ENCODE measurements around the gene TCFL5. TPM values are rescaled to one million over a fixed set of nuclear protein-coding genes. Genes with fewer than 3 reads are reported as not detected.

TCFL5 gene
- total and polyA plus RNA-seq, 10 of the 15 experiments (the other 5 are each of a cell fraction or from before 2014, with no cell fraction given): 0.48 to 8.1 (median 3.8) TPM

DNA sequence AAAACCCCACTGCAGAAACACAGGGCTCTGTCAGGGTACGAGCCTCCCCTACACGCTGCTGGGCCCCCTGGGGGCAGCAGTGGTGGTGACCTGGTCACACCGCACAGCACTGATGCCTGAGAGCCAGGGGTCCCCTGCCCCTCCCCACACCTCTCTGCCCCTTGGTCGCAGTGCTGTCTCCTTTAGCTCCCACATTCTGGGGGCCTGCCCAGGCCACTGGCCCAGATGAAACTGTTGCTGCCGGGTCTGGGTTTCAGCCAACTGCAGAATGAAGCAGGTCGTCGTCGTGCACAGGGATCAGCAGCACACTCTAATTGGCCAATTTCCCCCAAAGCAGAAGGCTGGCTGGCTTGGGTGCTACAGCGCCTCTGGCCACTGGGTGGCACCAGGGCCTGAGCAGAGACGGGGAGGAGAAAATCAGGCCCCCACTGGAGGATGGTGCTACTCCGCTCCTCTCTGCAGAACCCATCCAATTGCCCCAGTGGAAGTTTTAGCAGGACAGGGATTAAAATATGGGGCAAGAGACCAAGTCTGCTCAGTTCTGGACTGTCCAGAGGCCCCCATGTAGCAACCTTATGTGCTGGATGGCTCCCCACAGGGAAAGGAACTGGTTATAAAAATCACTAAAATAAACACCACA is 38.5 kb upstream of the TCFL5 start (continued):
- TF ChIP-seq ZNF207 (IDR thresholded peaks at IDR 0.05; ENCODE audit: borderline replicate concordance) (0 out of 2 replicates have a peak, but pooled peaks have one; percentile 39), SMARCA5 (IDR thresholded peaks at IDR 0.05) (0 out of 2 replicates have a peak, but pooled peaks have one; percentile 50), PAX5 (IDR thresholded peaks at IDR 0.05; ENCODE audit: borderline replicate concordance, low read depth, low read length) (peak; percentile 13; the same call in 1 of the 2 replicates), PAX8 (IDR thresholded peaks at IDR 0.05) (no peak), SMAD5 (IDR thresholded peaks at IDR 0.05; ENCODE audit: low read depth) (0 out of 2 replicates have a peak, but pooled peaks have one; percentile 30), RELA (IDR thresholded peaks at IDR 0.05; ENCODE audit: borderline replicate concordance, partially characterized antibody) (no peak), ZBED1 (IDR thresholded peaks at IDR 0.05; ENCODE audit: borderline replicate concordance) (peak; percentile 69; the same call in 1 of the 2 replicates), MTA3 (IDR thresholded peaks at IDR 0.05; ENCODE audit: borderline replicate concordance, low read length) (peak; percentile 20; the same call in 1 of the 2 replicates), NFYB (IDR thresholded peaks at IDR 0.05; ENCODE audit: insufficient read depth, low read depth, low read length) (peak; percentile 68; the same call in 1 of the 2 replicates), NFYA (IDR thresholded peaks at IDR 0.05; ENCODE audit: borderline replicate concordance, low read depth, low read length) (no peak), GATAD2B (conservative IDR thresholded peaks at IDR 0.05; ENCODE audit: low read depth) (no peak), RAD21 (IDR thresholded peaks at IDR 0.05; ENCODE audit: insufficient read depth, low read depth, low read length) (peak; percentile 74), CREB1 (IDR thresholded peaks at IDR 0.05; ENCODE audit: low read depth) (peak; percentile 48; the same call in 1 of the 2 replicates)
- TF ChIP-seq, protein P1, sequence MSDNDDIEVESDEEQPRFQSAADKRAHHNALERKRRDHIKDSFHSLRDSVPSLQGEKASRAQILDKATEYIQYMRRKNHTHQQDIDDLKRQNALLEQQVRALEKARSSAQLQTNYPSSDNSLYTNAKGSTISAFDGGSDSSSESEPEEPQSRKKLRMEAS (IDR thresholded peaks at IDR 0.05; ENCODE audit: low read depth, low read length): no peak
- TF ChIP-seq, protein P2, sequence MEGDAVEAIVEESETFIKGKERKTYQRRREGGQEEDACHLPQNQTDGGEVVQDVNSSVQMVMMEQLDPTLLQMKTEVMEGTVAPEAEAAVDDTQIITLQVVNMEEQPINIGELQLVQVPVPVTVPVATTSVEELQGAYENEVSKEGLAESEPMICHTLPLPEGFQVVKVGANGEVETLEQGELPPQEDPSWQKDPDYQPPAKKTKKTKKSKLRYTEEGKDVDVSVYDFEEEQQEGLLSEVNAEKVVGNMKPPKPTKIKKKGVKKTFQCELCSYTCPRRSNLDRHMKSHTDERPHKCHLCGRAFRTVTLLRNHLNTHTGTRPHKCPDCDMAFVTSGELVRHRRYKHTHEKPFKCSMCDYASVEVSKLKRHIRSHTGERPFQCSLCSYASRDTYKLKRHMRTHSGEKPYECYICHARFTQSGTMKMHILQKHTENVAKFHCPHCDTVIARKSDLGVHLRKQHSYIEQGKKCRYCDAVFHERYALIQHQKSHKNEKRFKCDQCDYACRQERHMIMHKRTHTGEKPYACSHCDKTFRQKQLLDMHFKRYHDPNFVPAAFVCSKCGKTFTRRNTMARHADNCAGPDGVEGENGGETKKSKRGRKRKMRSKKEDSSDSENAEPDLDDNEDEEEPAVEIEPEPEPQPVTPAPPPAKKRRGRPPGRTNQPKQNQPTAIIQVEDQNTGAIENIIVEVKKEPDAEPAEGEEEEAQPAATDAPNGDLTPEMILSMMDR (IDR thresholded peaks at IDR 0.05 in 2 of 3, conservative IDR thresholded peaks at IDR 0.05 in 1 of 3; ENCODE audit: control insufficient read depth in 2 of 3, extremely low read depth in 1 of 3, insufficient read depth in 1 of 3, low read depth in 3 of 3, low read length in 3 of 3): peak; percentile 94 to 98 (median 96)
- TF ChIP-seq, protein P3, sequence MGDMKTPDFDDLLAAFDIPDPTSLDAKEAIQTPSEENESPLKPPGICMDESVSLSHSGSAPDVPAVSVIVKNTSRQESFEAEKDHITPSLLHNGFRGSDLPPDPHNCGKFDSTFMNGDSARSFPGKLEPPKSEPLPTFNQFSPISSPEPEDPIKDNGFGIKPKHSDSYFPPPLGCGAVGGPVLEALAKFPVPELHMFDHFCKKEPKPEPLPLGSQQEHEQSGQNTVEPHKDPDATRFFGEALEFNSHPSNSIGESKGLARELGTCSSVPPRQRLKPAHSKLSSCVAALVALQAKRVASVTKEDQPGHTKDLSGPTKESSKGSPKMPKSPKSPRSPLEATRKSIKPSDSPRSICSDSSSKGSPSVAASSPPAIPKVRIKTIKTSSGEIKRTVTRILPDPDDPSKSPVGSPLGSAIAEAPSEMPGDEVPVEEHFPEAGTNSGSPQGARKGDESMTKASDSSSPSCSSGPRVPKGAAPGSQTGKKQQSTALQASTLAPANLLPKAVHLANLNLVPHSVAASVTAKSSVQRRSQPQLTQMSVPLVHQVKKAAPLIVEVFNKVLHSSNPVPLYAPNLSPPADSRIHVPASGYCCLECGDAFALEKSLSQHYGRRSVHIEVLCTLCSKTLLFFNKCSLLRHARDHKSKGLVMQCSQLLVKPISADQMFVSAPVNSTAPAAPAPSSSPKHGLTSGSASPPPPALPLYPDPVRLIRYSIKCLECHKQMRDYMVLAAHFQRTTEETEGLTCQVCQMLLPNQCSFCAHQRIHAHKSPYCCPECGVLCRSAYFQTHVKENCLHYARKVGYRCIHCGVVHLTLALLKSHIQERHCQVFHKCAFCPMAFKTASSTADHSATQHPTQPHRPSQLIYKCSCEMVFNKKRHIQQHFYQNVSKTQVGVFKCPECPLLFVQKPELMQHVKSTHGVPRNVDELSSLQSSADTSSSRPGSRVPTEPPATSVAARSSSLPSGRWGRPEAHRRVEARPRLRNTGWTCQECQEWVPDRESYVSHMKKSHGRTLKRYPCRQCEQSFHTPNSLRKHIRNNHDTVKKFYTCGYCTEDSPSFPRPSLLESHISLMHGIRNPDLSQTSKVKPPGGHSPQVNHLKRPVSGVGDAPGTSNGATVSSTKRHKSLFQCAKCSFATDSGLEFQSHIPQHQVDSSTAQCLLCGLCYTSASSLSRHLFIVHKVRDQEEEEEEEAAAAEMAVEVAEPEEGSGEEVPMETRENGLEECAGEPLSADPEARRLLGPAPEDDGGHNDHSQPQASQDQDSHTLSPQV (IDR thresholded peaks at IDR 0.05): no peak
- TF ChIP-seq, protein P4, sequence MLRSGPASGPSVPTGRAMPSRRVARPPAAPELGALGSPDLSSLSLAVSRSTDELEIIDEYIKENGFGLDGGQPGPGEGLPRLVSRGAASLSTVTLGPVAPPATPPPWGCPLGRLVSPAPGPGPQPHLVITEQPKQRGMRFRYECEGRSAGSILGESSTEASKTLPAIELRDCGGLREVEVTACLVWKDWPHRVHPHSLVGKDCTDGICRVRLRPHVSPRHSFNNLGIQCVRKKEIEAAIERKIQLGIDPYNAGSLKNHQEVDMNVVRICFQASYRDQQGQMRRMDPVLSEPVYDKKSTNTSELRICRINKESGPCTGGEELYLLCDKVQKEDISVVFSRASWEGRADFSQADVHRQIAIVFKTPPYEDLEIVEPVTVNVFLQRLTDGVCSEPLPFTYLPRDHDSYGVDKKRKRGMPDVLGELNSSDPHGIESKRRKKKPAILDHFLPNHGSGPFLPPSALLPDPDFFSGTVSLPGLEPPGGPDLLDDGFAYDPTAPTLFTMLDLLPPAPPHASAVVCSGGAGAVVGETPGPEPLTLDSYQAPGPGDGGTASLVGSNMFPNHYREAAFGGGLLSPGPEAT (IDR thresholded peaks at IDR 0.05; ENCODE audit: low read depth): no peak
